B cell (primary cell): Measurements from ENCODE around the gene BLOC1S3.

Experiments used
- CTCF ChIP-seq: fragments of 200-600 bp; IDR thresholded peaks from one replicate; pipeline ENCODE4 v1.8.0; 2022; ENCODE audit warnings: antibody characterized with exemption, mild to moderate bottlenecking
- EZH2 ChIP-seq: IDR thresholded peaks from 2 replicates; pipeline ENCODE4 v1.6.1; 2012; ENCODE audit warnings: borderline replicate concordance, low read depth, mild to moderate bottlenecking, moderate library complexity, low read length; ENCODE audit not compliant: insufficient read depth, poor library complexity, severe bottlenecking

DNA sequence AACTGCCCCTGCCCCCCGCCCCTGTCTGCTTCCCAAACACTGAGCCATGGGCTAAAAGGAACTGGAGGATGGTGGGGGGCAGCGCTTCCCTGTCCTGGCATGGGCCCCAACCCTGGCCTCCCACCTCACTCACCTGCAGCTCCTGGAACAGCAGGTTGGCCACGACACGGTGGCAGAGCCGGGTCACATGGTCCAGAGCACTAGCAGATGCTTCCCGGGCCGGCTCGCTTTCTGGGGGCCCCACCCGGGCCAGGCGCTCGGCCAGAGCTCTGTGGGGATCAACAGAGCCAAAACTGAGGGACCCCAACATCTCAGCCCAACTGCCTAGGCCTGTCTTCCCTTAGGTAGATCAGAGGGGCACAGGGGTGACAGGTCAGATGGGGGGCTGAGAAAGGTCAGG, 46.1 kb downstream of the BLOC1S3 start:
- TF ChIP-seq CTCF (no peak), EZH2 (no peak)
